ENCODE results near the gene CD9. TPM values are rescaled to one million over a fixed set of nuclear protein-coding genes. Genes with fewer than 3 reads are reported as not detected.
"Not testable (repeated sequence)": the region's sequence is repeated elsewhere in the genome, so short reads cannot be mapped to it uniquely, and the experiment has no call there.

Gene CD9, protein sequence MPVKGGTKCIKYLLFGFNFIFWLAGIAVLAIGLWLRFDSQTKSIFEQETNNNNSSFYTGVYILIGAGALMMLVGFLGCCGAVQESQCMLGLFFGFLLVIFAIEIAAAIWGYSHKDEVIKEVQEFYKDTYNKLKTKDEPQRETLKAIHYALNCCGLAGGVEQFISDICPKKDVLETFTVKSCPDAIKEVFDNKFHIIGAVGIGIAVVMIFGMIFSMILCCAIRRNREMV
- 1 to 10 TPM; 5.4 to 5.7 TPM for total RNA-seq

DNA sequence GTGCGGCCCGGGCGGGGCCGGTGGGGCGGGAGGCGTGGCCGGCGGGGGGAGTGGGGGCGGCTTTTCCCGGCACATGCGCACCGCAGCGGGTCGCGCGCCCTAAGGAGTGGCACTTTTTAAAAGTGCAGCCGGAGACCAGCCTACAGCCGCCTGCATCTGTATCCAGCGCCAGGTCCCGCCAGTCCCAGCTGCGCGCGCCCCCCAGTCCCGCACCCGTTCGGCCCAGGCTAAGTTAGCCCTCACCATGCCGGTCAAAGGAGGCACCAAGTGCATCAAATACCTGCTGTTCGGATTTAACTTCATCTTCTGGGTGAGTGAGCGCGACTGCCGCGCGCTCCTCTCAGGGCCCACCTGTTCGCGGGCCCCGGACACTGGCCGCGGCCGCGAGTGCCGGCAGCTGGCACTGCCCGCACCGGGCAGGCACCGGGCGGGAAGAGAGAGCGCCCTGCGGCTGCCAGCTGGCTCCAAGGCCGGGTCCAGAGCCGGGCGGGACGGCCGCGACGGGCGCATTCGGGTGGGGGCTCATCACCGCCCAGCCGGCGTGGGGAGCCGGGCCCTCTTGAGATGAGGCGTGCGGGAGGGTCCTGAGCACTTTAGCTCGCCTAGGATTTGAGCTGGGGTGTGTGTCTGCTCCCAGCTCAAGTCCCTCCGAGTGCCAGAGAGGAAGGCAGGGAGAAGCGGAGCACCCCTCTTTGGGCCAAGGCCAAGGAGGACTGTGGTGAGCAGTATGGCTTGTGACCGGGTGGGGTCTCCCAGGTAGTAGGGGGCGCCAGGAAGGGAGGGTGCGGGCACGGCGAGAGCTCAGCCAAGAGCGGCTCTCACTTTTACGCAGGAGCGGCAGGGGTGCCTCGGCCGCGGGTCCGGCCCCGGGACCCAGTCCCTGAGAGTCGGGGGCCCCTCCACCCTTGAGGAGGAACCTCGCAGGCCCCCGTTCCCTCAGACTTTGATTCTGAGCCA, at the start of gene CD9:
Gene CD9, plus strand, starts transcription at position 145 of the 957 bp plus-strand sequence. Its CDS starts 100 bp downstream, at position 245.
- H3K4me3 Mint-ChIP-seq, result peak within 1 kb of the TSS; percentile 37
- CTCF ChIA-PET, result interaction anchor here (0.8 to 3.5 kb wide), 5 partner anchors 10 to 84 kb away, joined by 3 to 18 read pairs (median 4); no protein-coding TSS in a partner anchor
- no peak within 1 kb of the TSS for H3K27ac Mint-ChIP-seq
- peaks cover 41% of the 10 kb centered on the region for H3K27me3 Mint-ChIP-seq
- peaks cover 23% of the 10 kb centered on the region for H3K4me1 Mint-ChIP-seq
- DNase-seq, result peak; percentile 22
- H3K9me3 Mint-ChIP-seq, result no peaks in the 10 kb centered on the region
- POLR2A ChIA-PET, result no interaction called here
- no peaks in the 10 kb centered on the region for H3K36me3 Mint-ChIP-seq (ENCODE audit: low read depth)

DNA sequence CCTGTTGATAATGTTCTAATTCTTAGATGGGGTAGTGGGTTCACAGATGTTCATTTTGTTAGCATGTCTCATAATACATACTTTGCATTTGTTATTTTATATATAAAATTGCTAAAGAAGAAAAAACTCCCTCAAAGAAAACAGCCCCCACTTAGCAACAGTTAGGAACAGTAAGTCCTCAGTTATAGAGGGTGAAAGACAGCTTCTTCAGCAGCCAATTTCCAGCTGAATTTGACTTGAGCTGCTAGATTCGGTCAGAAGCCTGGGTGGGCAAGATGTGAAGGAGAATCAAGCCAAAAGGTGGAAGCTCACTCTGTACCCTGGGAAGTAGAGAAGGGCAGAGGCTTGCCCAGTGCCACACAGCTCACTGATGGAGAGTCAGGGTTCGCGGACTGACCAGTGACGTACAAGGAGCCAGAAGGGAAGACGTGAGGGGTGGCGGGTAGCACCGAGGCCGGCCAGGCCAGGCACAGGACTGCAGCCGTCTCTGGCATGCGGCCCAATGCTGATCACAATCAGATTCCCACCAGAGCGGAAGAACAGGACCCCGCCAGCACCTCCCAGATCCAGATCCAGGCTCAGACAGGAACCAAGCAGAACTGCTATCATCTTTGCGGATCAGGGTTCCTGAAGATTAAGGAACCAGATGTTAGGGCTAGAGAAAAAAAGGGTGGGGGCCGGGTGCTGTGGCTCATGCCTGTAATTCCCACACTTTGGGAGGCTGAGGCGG, 45.3 kb upstream of the CD9 start:
- no peak overlapping the region for H3K27ac Mint-ChIP-seq
- ChIA-PET CTCF (interaction anchor here (1.4 kb wide), 1 partner anchor 14 kb away, joined by 11 read pairs; no protein-coding TSS in a partner anchor), POLR2A (interaction anchor here (0.7 kb wide), 1 partner anchor 13 kb away, joined by 3 read pairs; no protein-coding TSS in a partner anchor)
- H3K4me1 Mint-ChIP-seq, result no peaks in the 10 kb centered on the region
- H3K9me3 Mint-ChIP-seq, result no peaks in the 10 kb centered on the region
- peaks cover 2% of the 10 kb centered on the region for H3K27me3 Mint-ChIP-seq
- DNase-seq, result no peak
- no peak overlapping the region for H3K4me3 Mint-ChIP-seq
- H3K36me3 Mint-ChIP-seq (ENCODE audit: low read depth), result no peaks in the 10 kb centered on the region

DNA sequence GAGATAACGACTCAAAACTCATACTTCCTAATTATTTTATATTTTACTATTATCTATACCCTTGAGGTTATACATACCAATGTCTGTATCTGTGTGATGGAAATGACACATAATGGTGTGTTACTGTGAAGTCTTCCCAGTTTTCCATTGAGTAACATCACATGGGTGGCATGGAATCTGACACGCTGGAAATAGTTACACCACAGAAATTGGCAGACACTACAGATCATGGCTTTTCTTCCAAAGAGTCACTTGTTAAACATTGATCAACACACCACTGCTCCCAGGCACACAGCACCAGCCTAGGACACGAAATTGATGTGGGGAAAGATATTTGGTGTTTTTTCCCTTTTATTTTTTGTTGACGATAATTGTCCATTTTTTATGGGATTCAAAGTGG, 42.7 kb upstream of the CD9 start:
- Mint-ChIP-seq H3K9me3 (no peaks in the 10 kb centered on the region), H3K4me1 (no peaks in the 10 kb centered on the region), H3K27ac (no peak overlapping the region), H3K27me3 (peaks cover 2% of the 10 kb centered on the region), H3K36me3 (ENCODE audit: low read depth) (no peaks in the 10 kb centered on the region), H3K4me3 (no peak overlapping the region)
- ChIA-PET CTCF (interaction anchor here (0.5 to 1.1 kb wide), 2 partner anchors 19 to 24 kb away, joined by 3 read pairs; no protein-coding TSS in a partner anchor), POLR2A (no interaction called here)
- no peak for DNase-seq

DNA sequence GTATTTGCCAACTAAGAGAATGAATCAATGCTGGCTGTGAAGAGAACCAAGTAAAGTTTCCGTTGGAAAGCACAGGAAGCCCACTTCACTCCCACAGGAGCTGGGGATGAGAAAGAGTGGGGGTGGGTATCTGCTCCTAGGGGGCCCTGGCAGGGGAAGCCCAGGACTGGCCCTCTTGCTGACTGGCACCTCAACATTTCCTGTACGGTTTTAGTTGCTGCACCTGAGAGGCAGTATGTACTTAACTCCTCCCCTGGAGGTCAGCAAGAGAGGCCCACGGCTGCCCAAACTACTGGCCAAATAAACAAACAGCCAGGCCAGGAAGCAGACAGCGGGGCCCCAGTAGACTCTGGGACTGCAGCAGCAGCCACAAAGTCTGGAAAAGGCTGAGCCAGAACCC, 41.9 kb upstream of the CD9 start:
- Mint-ChIP-seq H3K9me3 (no peaks in the 10 kb centered on the region), H3K27me3 (peaks cover 2% of the 10 kb centered on the region), H3K4me3 (no peak overlapping the region), H3K36me3 (ENCODE audit: low read depth) (no peaks in the 10 kb centered on the region), H3K27ac (no peak overlapping the region), H3K4me1 (no peaks in the 10 kb centered on the region)
- ChIA-PET POLR2A (no interaction called here), CTCF (interaction anchor here (0.6 to 1.1 kb wide), 2 partner anchors 25 to 121 kb away, joined by 3 read pairs; no protein-coding TSS in a partner anchor)
- no peak for DNase-seq

DNA sequence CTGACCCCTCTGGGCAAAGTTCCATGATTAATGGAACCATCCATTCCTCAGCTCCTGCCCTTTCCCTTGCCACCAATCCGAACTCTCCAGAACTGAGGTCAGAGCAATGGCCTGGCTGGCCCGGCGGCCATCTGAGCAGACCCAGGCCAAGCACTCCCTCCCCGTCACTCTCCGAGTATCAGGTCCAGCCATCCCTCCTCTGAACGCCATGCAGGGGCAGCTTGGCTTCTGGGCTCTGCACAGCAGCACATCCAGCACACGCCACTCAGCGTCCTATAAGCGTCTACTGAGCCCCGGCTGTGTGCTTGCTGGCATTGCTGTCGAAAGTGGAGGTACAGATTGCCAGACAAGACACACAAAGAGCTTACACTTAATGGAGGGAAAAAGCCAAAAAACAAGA, 41.5 kb upstream of the CD9 start:
- ChIA-PET POLR2A (no interaction called here), CTCF (interaction anchor here (0.6 kb wide), 1 partner anchor 120 kb away, joined by 3 read pairs; no protein-coding TSS in a partner anchor)
- Mint-ChIP-seq H3K27me3 (peaks cover 2% of the 10 kb centered on the region), H3K9me3 (no peaks in the 10 kb centered on the region), H3K36me3 (ENCODE audit: low read depth) (no peaks in the 10 kb centered on the region), H3K4me1 (no peaks in the 10 kb centered on the region), H3K4me3 (no peak overlapping the region), H3K27ac (no peak overlapping the region)
- no peak for DNase-seq

DNA sequence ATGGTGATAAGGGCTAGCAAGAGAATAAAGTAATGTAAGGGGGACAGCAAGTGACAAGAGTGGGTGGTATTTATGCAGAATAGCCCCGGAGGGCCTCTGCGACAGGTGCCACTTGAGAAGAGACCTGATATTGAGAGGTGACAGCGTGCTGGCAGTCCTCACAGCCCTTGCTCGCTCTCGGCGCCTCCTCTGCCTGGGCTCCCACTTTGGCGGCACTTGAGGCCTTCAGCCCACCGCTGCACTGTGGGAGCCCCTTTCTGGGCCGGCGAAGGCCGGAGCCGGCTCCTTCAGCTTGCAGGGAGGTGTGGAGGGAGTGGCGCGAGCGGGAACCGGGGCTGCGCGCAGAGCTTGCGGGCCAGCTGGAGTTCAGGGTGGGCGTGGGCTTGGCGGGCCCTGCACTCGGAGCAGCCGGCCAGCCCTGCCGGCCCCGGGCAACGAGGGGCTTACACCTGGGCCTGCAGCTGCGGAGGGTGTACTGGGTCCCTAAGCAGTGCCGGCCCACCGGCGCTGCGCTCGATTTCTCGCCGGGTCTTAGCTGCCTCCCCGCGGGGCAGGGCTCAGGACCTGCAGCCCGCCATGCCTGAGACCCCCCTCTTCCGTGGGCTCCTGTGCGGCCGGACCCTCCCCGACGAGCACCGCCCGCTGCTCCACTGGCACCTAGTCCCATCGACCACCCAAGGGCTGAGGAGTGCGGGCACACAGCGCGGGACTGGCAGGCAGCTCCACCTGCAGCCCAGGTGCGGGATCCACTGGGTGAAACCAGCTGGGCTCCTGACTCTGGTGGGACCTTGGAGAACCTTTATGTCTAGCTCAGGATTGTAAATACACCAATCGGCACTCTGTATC, 40.8 kb upstream of the CD9 start:
- H3K36me3 Mint-ChIP-seq (ENCODE audit: low read depth); DNase-seq; POLR2A ChIA-PET; H3K27ac Mint-ChIP-seq; H3K4me1 Mint-ChIP-seq; H3K4me3 Mint-ChIP-seq; CTCF ChIA-PET; H3K9me3 Mint-ChIP-seq; H3K27me3 Mint-ChIP-seq: not testable (repeated sequence)

DNA sequence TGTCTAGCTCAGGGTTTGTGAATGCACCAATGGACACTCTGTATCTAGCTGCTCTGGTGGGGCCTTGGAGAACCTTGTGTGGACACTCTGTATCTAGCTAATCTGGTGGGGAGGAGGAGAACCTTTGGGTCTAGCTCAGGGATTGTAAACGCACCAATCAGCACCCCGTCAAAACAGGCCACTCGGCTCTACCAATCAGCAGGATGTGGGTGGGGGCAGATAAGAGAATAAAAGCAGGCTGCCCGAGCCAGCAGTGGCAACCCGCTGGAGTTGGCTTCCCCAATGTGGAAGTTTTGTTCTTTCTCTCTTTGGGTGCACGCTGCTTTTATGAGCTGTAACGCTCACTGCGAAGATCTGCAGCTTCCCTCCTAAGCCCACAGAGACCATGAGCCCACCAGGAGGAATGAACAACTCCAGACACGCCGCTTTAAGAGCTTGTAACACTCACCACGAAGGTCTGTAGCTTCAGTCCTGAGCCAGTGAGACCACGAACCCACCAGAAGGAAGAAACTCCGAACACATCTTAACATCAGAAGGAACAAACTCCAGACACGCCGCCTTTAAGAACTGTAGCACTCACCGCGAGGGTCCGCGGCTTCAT, 40.1 kb upstream of the CD9 start:
- H3K27me3 Mint-ChIP-seq; H3K4me1 Mint-ChIP-seq; POLR2A ChIA-PET; CTCF ChIA-PET; H3K36me3 Mint-ChIP-seq (ENCODE audit: low read depth); H3K9me3 Mint-ChIP-seq; H3K27ac Mint-ChIP-seq; H3K4me3 Mint-ChIP-seq; DNase-seq: not testable (repeated sequence)

DNA sequence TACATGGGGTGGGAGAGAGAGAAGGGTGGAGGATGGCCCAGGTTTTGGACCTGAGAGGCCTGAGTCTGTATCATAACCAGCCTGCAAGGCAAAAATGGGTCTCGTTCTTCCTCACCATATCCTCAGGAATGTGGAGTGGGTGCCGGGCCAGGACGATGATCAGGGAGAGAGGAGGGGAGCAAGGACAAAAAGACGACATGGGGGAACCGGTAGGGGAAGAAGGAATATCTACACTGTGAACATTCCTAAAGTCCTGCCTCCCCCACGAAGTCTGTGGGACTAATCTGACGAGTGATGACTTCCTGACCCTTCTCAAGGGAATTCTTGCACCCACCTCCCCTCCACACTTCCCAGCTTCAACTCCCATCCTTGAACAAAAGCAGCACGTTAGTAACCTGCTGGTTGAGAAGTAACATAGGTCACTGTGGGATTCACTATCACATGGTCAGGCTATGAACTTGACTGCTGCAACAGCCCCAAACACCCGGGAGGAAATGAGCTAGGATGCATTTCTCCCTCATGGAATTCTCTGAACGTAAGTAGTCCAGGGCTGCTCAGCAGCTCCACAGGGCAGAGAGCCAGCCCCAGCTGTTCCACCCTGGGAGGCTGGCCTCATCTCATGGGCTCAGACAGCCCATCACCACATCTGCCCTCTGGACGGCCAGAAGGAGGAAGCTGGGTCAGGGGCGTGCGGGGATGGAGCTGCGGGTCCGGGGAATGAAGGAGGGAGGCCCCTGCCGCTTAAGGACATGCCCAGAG, 38.9 kb upstream of the CD9 start:
- Mint-ChIP-seq H3K9me3 (no peaks in the 10 kb centered on the region), H3K4me3 (no peak overlapping the region), H3K4me1 (no peaks in the 10 kb centered on the region), H3K36me3 (ENCODE audit: low read depth) (no peaks in the 10 kb centered on the region), H3K27me3 (no peaks in the 10 kb centered on the region), H3K27ac (no peak overlapping the region)
- CTCF ChIA-PET, result no interaction called here
- no peak for DNase-seq
- POLR2A ChIA-PET, result no interaction called here

DNA sequence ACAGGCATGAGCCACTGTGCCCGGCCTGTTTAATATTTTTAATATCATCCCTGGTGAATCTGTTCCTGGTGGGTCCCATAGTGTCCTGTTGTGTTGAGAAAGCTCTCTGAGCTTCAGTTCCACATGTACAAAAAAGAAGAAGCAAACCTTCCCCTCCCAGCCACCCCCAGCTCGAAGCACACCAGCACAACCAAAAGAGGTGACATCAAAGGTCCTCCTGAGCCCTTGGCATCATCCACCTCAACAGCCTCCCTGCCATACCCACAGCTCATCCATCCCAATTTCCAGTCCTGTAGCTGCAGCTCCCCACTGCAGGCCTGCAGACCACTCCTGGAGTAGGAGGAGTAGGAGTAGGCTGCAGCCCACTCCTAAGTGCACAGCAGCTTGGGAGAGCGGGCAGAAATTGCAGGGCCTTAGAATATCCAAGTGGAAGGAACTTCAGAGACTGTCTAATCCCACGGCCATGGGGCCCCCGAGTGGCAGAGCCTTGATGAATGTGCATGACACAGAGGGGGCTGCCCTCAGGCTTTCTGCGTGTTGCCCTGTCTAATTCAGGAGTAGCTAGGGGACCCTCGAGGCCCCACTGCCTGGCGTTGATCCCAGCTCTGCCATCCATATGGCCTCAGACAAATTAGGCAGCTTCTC, 36.7 kb upstream of the CD9 start:
- ChIA-PET POLR2A (no interaction called here), CTCF (interaction anchor here (0.6 to 1.4 kb wide), 2 partner anchors 32 to 133 kb away, joined by 3 read pairs; no protein-coding TSS in a partner anchor)
- no peak for DNase-seq
- H3K4me3 Mint-ChIP-seq, result no peak overlapping the region
- no peaks in the 10 kb centered on the region for H3K27me3 Mint-ChIP-seq
- H3K27ac Mint-ChIP-seq, result no peak overlapping the region
- H3K4me1 Mint-ChIP-seq, result peaks cover 16% of the 10 kb centered on the region
- H3K9me3 Mint-ChIP-seq, result no peaks in the 10 kb centered on the region
- H3K36me3 Mint-ChIP-seq (ENCODE audit: low read depth), result no peaks in the 10 kb centered on the region

DNA sequence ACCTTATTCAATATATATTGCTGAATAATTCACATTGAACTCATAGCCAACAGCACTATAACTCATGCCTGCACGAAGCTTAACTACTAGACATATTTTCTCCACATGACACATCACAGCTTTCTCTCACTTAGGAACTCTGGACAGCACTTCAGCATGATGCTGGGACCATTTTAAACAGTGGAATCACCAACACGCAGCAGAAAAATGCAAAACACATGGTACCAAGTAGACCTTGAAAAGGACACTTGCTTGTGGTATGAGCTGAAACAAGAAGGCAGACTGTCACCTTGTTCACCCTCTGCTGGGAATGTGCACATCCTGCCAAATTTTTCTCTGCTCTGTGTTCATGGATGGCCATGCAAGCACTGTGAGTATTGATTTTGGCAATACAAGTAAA, 34.8 kb upstream of the CD9 start:
- CTCF ChIA-PET, result interaction anchor here (0.7 to 2.4 kb wide), 2 partner anchors 30 to 113 kb away, joined by 6 read pairs; no protein-coding TSS in a partner anchor
- Mint-ChIP-seq H3K4me3 (no peak overlapping the region), H3K27ac (no peak overlapping the region), H3K9me3 (no peaks in the 10 kb centered on the region), H3K4me1 (peaks cover 25% of the 10 kb centered on the region), H3K36me3 (ENCODE audit: low read depth) (no peaks in the 10 kb centered on the region), H3K27me3 (peaks cover 2% of the 10 kb centered on the region)
- DNase-seq, result no peak
- POLR2A ChIA-PET, result no interaction called here

DNA sequence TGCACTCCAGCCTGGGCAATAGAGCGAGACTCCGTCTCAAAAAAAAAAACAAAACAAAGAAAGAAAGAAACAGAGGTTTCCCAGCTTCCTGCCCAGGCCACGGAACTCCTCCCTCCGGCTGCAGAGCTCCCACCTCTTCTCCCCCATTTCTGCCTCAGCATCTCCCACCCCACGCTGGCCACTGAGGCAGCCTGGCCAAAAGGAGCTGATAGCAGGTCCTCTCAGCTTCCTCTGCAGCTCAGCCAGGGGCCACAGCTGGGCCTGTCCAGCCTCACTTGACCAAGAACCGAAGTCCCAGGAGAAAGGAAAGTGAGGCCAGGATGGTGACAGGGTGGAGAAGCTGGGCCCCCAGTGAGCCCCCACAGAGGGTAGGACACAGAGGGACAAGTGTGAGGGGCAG, 33.4 kb upstream of the CD9 start:
- Mint-ChIP-seq H3K4me3 (no peak overlapping the region), H3K4me1 (peaks cover 25% of the 10 kb centered on the region), H3K9me3 (no peaks in the 10 kb centered on the region), H3K36me3 (ENCODE audit: low read depth) (no peaks in the 10 kb centered on the region), H3K27me3 (peaks cover 2% of the 10 kb centered on the region), H3K27ac (peak overlapping the region; percentile 31)
- ChIA-PET CTCF (interaction anchor here (0.6 to 2.4 kb wide), 4 partner anchors 9 to 112 kb away, joined by 4 to 6 read pairs (median 4); no protein-coding TSS in a partner anchor), POLR2A (no interaction called here)
- no peak for DNase-seq
